Neural cell (in vitro differentiated cells): Measurements from ENCODE around the gene TUBA8.

ENCODE experiments used
- EZH2 ChIP-seq: fragments of 200-600, 300-800 bp; shearing (Covaris generic), sonication (generic); IDR thresholded peaks from 2 replicates; pipeline ENCODE4 v1.6.1; 2014; ENCODE audit warnings: antibody characterized with exemption, low read length, borderline replicate concordance, mild to moderate bottlenecking; ENCODE audit not compliant: insufficient read depth, poor library complexity, severe bottlenecking
- REST ChIP-seq: IDR thresholded peaks from 2 replicates; pipeline ENCODE4 v1.6.1; 2012; ENCODE audit warnings: borderline replicate concordance

GRCh38 chr22:18085188-18085587 lies 25.4 kb upstream of the TUBA8 start:
- TF ChIP-seq REST (no peak), EZH2 (no peak)
